PC-3 (cell line): Measurements from ENCODE around the gene UGT1A3. TPM values are rescaled to one million over a fixed set of nuclear protein-coding genes. Genes with fewer than 3 reads are reported as not detected.

Experiments used
- ATAC-seq: fragments of 200-7000 bp; cut with Tn5 transposase; 2 replicates; pipeline ENCODE4 v1.9.1; 2020; ENCODE audit warnings: mild to moderate bottlenecking, moderate library complexity
- BruUV-seq: library from RNA; stranded (reverse); fragments of 400-500 nt; replicated peaks from 2 replicates; lab custom pipeline; 2021; lab: Mats Ljungman, UMichigan
- CTCF ChIA-PET: fragments of 300-600 bp; sonication (Branson Sonifier 250); formaldehyde crosslinking; loops from one replicate; lab custom pipeline; 2022; ENCODE audit warnings: antibody characterized with exemption; lab: Charles Lee
- POLR2A ChIA-PET: fragments of 300-600 bp; sonication (Branson Sonifier 250); formaldehyde crosslinking; loops from one replicate; lab custom pipeline; 2022; ENCODE audit warnings: antibody characterized with exemption; ENCODE audit not compliant: unreplicated experiment; lab: Charles Lee
- DNase-seq: peaks from one replicate; pipeline ENCODE4 v3.0.0-alpha.2; 2015
- H2AFZ ChIP-seq: fragments of 300-600 bp; sonication (generic); 2 replicates; pipeline ENCODE4 v1.6.0; 2016; ENCODE audit warnings: antibody characterized with exemption, low read length
- H3F3A ChIP-seq: fragments of 300-600 bp; sonication (generic); one replicate; pipeline ENCODE4 v1.6.0; 2017; ENCODE audit warnings: antibody characterized with exemption, low read length, control low read depth, mild to moderate bottlenecking; ENCODE audit not compliant: unreplicated experiment
- H3K27ac ChIP-seq: fragments of 300-600 bp; sonication (generic); 2 replicates; pipeline ENCODE4 v1.5.1; 2016; ENCODE audit warnings: mild to moderate bottlenecking, low read length
- H3K27me3 ChIP-seq: fragments of 300-600 bp; sonication (generic); 2 replicates; pipeline ENCODE4 v1.6.1; 2016; ENCODE audit warnings: low read length, mixed read lengths
- H3K36me3 ChIP-seq: fragments of 300-600 bp; sonication (generic); 2 replicates; pipeline ENCODE4 v1.6.1; 2016; ENCODE audit warnings: low read depth, mixed run types, low read length, mixed read lengths
- H3K4me1 ChIP-seq: fragments of 300-600 bp; sonication (generic); 2 replicates; pipeline ENCODE4 v1.5.1; 2016; ENCODE audit warnings: low read length; ENCODE audit not compliant: insufficient read depth
- H3K4me2 ChIP-seq: fragments of 300-600 bp; sonication (generic); 2 replicates; pipeline ENCODE4 v1.6.0; 2016; ENCODE audit warnings: low read length
- H3K4me3 ChIP-seq: fragments of 300-600 bp; sonication (generic); 2 replicates; pipeline ENCODE4 v1.5.1; 2016; ENCODE audit warnings: mild to moderate bottlenecking, low read length, mixed read lengths
- H3K79me2 ChIP-seq: fragments of 300-600 bp; sonication (generic); 2 replicates; pipeline ENCODE4 v1.6.1; 2017; ENCODE audit warnings: low read length, mixed read lengths
- H3K9ac ChIP-seq: fragments of 300-600 bp; sonication (generic); 2 replicates; pipeline ENCODE4 v1.6.0; 2016; ENCODE audit warnings: mild to moderate bottlenecking, low read length
- H3K9me2 ChIP-seq: fragments of 300-600 bp; sonication (generic); replicated peaks from 2 replicates; pipeline ENCODE4 v1.6.1; 2016; ENCODE audit warnings: mixed run types, low read length, mixed read lengths
- H3K9me3 ChIP-seq: fragments of 300-600 bp; sonication (generic); 2 replicates; pipeline ENCODE4 v1.6.1; 2016; ENCODE audit warnings: low read length, mixed read lengths
- H4K20me1 ChIP-seq: fragments of 300-600 bp; sonication (generic); 2 replicates; pipeline ENCODE4 v1.6.1; 2016; ENCODE audit warnings: low read length, mixed read lengths
- EZH2 ChIP-seq: fragments of 300-600 bp; sonication (generic); IDR thresholded peaks from one replicate; pipeline ENCODE4 v1.6.1; 2017; ENCODE audit warnings: antibody characterized with exemption, mild to moderate bottlenecking, low read length; ENCODE audit not compliant: unreplicated experiment
- EZH2phosphoT487 ChIP-seq: fragments of 300-600 bp; sonication (generic); IDR thresholded peaks from 2 replicates; pipeline ENCODE4 v1.6.1; 2018; ENCODE audit warnings: mild to moderate bottlenecking, antibody characterized with exemption, low read length, borderline replicate concordance
- intact Hi-C: fragments of 100-400 bp; cut with micrococcal nuclease; formaldehyde crosslinking; loops from 2 replicates; pipeline ENCODE4 v1.9.0; 2023
- total RNA-seq: library from RNA; depleted of rRNA; stranded (reverse); fragments of >200 nt; gene quantifications from 2 replicates; pipeline ENCODE4 v1.2.3, GENCODE V29; 2014
- TF ChIP-seq, protein P1 (sequence below): fragments of 300-600 bp; sonication (generic); conservative IDR thresholded peaks from 2 replicates; pipeline ENCODE4 v1.5.1; 2017; ENCODE audit warnings: antibody characterized with exemption, low read depth, mild to moderate bottlenecking, low read length

Gene UGT1A3
- total RNA-seq, 1 experiment from 2014 or later = not detected

DNA sequence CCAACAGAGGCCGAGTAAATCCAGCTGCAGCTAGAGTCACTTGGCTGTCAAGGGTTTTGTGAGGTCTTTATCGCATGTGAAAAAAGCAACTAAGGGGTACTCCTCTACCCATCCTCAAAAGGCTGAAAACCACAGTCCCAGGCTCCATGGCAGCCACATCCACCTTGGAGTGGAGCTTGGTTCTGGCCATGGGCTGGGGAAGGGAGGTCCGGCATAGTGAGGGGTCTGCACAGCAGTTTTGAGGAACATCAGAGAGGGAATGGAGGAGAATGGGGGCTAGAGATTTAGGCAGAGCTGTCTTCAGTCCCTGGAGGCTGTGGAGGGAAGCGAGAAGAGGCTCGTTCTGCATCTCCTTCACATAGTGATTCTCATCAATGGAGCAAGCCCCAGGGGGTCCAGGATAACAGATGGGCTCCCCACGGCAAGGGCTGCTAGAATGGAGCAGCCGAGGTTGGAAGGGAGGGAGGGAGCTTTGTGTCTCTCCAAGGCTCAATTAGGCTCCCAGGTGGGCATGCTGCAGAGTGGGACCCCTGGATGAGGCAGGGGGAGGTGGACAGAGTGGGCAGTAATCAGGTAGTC is 70.3 kb downstream of the UGT1A3 start:
- Histone ChIP-seq H3F3A (no peaks in the 10 kb centered on the region), H3K4me3 (no peak overlapping the region), H3K4me2 (no peak overlapping the region), H3K27ac (no peak overlapping the region), H4K20me1 (no peaks in the 10 kb centered on the region), H3K27me3 (no peaks in the 10 kb centered on the region), H3K9me2 (no peaks in the 10 kb centered on the region), H3K4me1 (peaks cover 5% of the 10 kb centered on the region; the same call in 1 of the 2 replicates), H3K9ac (no peak overlapping the region), H3K36me3 (no peaks in the 10 kb centered on the region), H3K79me2 (no peaks in the 10 kb centered on the region), H3K9me3 (no peaks in the 10 kb centered on the region), H2AFZ (no peak overlapping the region)
- POLR2A ChIA-PET = no interaction called here
- intact Hi-C loops = no loop called here
- DNase-seq = no peak
- TF ChIP-seq, protein P1, sequence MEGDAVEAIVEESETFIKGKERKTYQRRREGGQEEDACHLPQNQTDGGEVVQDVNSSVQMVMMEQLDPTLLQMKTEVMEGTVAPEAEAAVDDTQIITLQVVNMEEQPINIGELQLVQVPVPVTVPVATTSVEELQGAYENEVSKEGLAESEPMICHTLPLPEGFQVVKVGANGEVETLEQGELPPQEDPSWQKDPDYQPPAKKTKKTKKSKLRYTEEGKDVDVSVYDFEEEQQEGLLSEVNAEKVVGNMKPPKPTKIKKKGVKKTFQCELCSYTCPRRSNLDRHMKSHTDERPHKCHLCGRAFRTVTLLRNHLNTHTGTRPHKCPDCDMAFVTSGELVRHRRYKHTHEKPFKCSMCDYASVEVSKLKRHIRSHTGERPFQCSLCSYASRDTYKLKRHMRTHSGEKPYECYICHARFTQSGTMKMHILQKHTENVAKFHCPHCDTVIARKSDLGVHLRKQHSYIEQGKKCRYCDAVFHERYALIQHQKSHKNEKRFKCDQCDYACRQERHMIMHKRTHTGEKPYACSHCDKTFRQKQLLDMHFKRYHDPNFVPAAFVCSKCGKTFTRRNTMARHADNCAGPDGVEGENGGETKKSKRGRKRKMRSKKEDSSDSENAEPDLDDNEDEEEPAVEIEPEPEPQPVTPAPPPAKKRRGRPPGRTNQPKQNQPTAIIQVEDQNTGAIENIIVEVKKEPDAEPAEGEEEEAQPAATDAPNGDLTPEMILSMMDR = no peak
- no peak for TF ChIP-seq EZH2phosphoT487
- no peak for TF ChIP-seq EZH2
- no peak for ATAC-seq
- no TSS peak for BruUV-seq
- CTCF ChIA-PET = no interaction called here

- ATAC-seq (no peak), DNase-seq (no peak)
- H2AFZ ChIP-seq = no peak overlapping the region
- H3K27ac ChIP-seq = no peak overlapping the region
- H3K4me1 ChIP-seq = peaks cover 5% of the 10 kb centered on the region; the same call in 1 of the 2 replicates
- no peaks in the 10 kb centered on the region for H3K79me2 ChIP-seq
- H3K4me2 ChIP-seq = no peak overlapping the region
- ChIA-PET POLR2A (no interaction called here), CTCF (no interaction called here)
- H3K4me3 ChIP-seq = no peak overlapping the region
- intact Hi-C loops = no loop called here
- BruUV-seq = no TSS peak
- no peaks in the 10 kb centered on the region for H3K9me2 ChIP-seq
- no peaks in the 10 kb centered on the region for H3K9me3 ChIP-seq
- H3K36me3 ChIP-seq = no peaks in the 10 kb centered on the region
- no peak for TF ChIP-seq EZH2phosphoT487
- TF ChIP-seq EZH2 = no peak
- TF ChIP-seq, protein P1 = no peak
- H4K20me1 ChIP-seq = no peaks in the 10 kb centered on the region
- H3K9ac ChIP-seq = no peak overlapping the region
- H3F3A ChIP-seq = no peaks in the 10 kb centered on the region
- no peaks in the 10 kb centered on the region for H3K27me3 ChIP-seq
Observed at GRCh38 chr2:233799716-233800115, 70.9 kb downstream of the UGT1A3 start.

DNA sequence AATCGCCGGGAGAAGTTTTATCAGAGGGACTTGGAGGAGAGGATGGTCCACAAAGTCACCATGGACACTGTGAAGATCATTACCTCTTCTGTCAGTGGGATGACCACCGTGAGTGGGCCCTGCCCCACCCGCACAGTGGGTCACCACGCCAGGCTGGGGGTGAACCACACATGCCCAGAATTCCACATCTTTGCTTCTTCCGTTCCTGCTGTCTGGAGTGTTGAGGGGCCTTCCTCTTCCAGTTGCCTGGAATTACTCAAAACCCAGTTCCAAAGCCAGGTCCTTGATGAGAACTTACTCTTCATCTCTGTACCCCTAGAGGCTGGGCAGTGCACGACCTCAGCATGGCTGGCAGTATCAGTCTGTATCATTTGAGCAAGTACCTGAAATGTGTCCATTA is 71.4 kb downstream of the UGT1A3 start:
- ChIA-PET CTCF (no interaction called here), POLR2A (no interaction called here)
- H3K36me3 ChIP-seq = no peaks in the 10 kb centered on the region
- no peak overlapping the region for H3K9ac ChIP-seq
- no peaks in the 10 kb centered on the region for H3F3A ChIP-seq
- no peaks in the 10 kb centered on the region for H4K20me1 ChIP-seq
- peaks cover 5% of the 10 kb centered on the region; the same call in 1 of the 2 replicates for H3K4me1 ChIP-seq
- intact Hi-C loops = no loop called here
- no peaks in the 10 kb centered on the region for H3K9me2 ChIP-seq
- H3K9me3 ChIP-seq = no peaks in the 10 kb centered on the region
- no peaks in the 10 kb centered on the region for H3K27me3 ChIP-seq
- BruUV-seq = no TSS peak
- H3K79me2 ChIP-seq = no peaks in the 10 kb centered on the region
- H3K4me2 ChIP-seq = no peak overlapping the region
- H2AFZ ChIP-seq = no peak overlapping the region
- DNase-seq (no peak), ATAC-seq (no peak)
- no peak overlapping the region for H3K4me3 ChIP-seq
- TF ChIP-seq EZH2phosphoT487 = no peak
- TF ChIP-seq, protein P1 = no peak
- TF ChIP-seq EZH2 = no peak
- no peak overlapping the region for H3K27ac ChIP-seq
